Lung (tissue), 12 donors: ENCODE data around the gene C22orf39. TPM values are rescaled to one million over a fixed set of nuclear protein-coding genes. Genes with fewer than 3 reads are reported as not detected.

Experiments used
- ATAC-seq: fragments of 200-7000 bp; cut with Tn5 transposase; one replicate; pipeline ENCODE4 v1.9.1; 2020; ENCODE audit warnings: moderate number of reproducible peaks; ENCODE audit not compliant: insufficient read depth, low FRiP score
- DNase-seq, 3 donors: peaks; one replicate each; pipeline ENCODE4 v3.0.0-alpha.2; 2013 to 2017
- H3K27ac ChIP-seq, 2 donors: one replicate each; pipeline ENCODE4 v1.5.1; 2013; ENCODE audit warnings: mild to moderate bottlenecking in 2 of 2, moderate library complexity in 2 of 2, control low read depth in 1 of 2, inconsistent platforms in 1 of 2, low read depth in 1 of 2, low read length in 1 of 2
- H3K27me3 ChIP-seq, 3 donors: one replicate each; pipeline ENCODE4 v1.5.1; 2013; ENCODE audit warnings: low read length in 2 of 3; ENCODE audit not compliant: control insufficient read depth in 3 of 3, insufficient read depth in 3 of 3
- H3K36me3 ChIP-seq, 4 donors: one replicate each; pipeline ENCODE4 v1.5.1; 2013; ENCODE audit warnings: low read length in 4 of 4, mild to moderate bottlenecking in 1 of 4, moderate library complexity in 1 of 4; ENCODE audit not compliant: control insufficient read depth in 4 of 4, insufficient read depth in 4 of 4
- H3K4me1 ChIP-seq, 5 donors: one replicate each; pipeline ENCODE4 v1.5.1; 2013; ENCODE audit warnings: low read length in 5 of 5, mild to moderate bottlenecking in 2 of 5, moderate library complexity in 1 of 5; ENCODE audit not compliant: control insufficient read depth in 5 of 5, insufficient read depth in 5 of 5
- H3K4me3 ChIP-seq: one replicate; pipeline ENCODE4 v1.5.1; 2013; ENCODE audit warnings: mild to moderate bottlenecking, control low read depth, moderate library complexity
- H3K9ac ChIP-seq, 2 donors: one replicate each; pipeline ENCODE4 v1.5.1; 2013; ENCODE audit warnings: low read length in 2 of 2, control low read depth in 1 of 2; ENCODE audit not compliant: insufficient read depth in 1 of 2
- H3K9me3 ChIP-seq, 4 donors: one replicate each; pipeline ENCODE4 v1.5.1; 2013; ENCODE audit warnings: low read length in 3 of 4, mild to moderate bottlenecking in 1 of 4, moderate library complexity in 1 of 4; ENCODE audit not compliant: control insufficient read depth in 4 of 4, insufficient read depth in 3 of 4
- WGBS, 2 donors: extraction: QIAGEN DNeasy Blood & Tissue Kit; methylation state at CpG; one replicate each; pipeline ENCODE4 v1.1.7; 2013; 5-methylcytosine and 5-hydroxymethylcytosine counted together
- polyA plus RNA-seq, 2 donors: library from polyadenylated mRNA; stranded (reverse); fragments of 200-250 nt; gene quantifications; one replicate each; pipeline ENCODE4 v1.2.1, GENCODE V29; 2013
- total RNA-seq, 2 donors: library from RNA; depleted of rRNA in 1 of 2; stranded (reverse); fragments of >200 nt in 1 of 2; gene quantifications; one replicate each; pipeline ENCODE4 v1.2.1, GENCODE V29; 2014 to 2021
- TF ChIP-seq, protein P1 (sequence below): IDR thresholded peaks from 2 replicates; pipeline ENCODE4 v1.5.1; 2012; ENCODE audit warnings: mild to moderate bottlenecking; ENCODE audit errors: control extremely low read depth, extremely low read depth
- donor health status: control.
- donor health status: control.
- donor health status: Bipolar disorder and iron deficiency.
- donor health status: healthy.
- donor health status: DM: yes; HTN: yes; CAD: no.

Gene C22orf39
- total and polyA plus RNA-seq, 4 donors, result 24.2 to 39.9 (median 28.6) TPM

DNA sequence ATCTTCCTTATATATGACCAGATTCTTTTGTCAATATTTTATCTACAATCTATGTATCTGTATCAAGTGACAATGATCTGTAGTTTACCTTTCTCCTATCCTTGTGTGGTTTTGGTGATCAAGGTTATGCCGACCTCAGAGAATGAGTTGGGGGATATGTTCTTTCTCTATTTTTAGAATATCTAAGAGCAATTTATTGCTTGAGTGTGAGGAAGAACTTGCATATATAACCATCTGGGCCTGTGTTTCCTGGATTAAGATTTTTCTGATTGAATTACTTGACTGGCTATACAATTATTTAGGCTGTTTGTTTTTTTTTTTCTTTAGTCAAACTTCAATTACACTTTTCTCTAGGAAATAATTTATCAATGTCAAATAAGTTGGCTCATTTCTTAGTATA lies 14.0 kb upstream of the C22orf39 start:
- 95 to 98% methylated on average over 1 of the region's 1 CpG for WGBS, 2 donors
- DNase-seq, result no peak
- Histone ChIP-seq H3K4me3 (no peak overlapping the region), H3K4me1 (no peaks in the 10 kb centered on the region), H3K36me3 (peaks cover 14 to 33% (median 30%) of the 10 kb centered on the region in 4 donors), H3K27ac (no peak overlapping the region), H3K9ac (no peak overlapping the region), H3K27me3 (no peaks in the 10 kb centered on the region), H3K9me3 (no peaks in the 10 kb centered on the region)
- TF ChIP-seq, protein P1, sequence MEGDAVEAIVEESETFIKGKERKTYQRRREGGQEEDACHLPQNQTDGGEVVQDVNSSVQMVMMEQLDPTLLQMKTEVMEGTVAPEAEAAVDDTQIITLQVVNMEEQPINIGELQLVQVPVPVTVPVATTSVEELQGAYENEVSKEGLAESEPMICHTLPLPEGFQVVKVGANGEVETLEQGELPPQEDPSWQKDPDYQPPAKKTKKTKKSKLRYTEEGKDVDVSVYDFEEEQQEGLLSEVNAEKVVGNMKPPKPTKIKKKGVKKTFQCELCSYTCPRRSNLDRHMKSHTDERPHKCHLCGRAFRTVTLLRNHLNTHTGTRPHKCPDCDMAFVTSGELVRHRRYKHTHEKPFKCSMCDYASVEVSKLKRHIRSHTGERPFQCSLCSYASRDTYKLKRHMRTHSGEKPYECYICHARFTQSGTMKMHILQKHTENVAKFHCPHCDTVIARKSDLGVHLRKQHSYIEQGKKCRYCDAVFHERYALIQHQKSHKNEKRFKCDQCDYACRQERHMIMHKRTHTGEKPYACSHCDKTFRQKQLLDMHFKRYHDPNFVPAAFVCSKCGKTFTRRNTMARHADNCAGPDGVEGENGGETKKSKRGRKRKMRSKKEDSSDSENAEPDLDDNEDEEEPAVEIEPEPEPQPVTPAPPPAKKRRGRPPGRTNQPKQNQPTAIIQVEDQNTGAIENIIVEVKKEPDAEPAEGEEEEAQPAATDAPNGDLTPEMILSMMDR, result no peak
- ATAC-seq, result no peak

DNA sequence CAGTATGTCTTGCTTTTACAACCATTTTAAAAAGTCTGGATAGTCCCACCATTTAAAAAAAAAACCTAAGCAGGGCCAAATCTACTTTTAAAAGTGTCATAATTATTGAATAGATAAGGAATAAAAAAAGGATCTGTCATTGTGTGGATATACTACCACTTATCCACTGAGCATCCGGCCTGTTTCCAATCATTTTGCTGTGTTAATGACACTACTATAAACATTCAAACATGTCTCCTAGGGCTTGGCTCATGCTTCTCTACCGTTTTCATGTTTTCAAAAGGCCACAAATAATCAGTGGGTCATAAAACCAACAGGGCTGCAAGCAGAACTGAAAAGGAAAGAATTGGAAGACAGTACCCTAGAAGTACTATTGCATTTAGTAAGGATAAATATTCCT lies 12.5 kb upstream of the C22orf39 start:
- ATAC-seq (no peak), DNase-seq (peak in 2 of 3 donors; percentile 7 to 51)
- Histone ChIP-seq H3K4me3 (no peak overlapping the region), H3K9ac (no peak overlapping the region), H3K27ac (no peak overlapping the region), H3K9me3 (no peaks in the 10 kb centered on the region), H3K27me3 (no peaks in the 10 kb centered on the region), H3K4me1 (no peaks in the 10 kb centered on the region), H3K36me3 (peaks cover 23 to 39% (median 29%) of the 10 kb centered on the region in 4 donors)
- 77 to 90% methylated on average over 2 of the region's 2 CpGs for WGBS, 2 donors
- TF ChIP-seq, protein P1, result no peak

DNA sequence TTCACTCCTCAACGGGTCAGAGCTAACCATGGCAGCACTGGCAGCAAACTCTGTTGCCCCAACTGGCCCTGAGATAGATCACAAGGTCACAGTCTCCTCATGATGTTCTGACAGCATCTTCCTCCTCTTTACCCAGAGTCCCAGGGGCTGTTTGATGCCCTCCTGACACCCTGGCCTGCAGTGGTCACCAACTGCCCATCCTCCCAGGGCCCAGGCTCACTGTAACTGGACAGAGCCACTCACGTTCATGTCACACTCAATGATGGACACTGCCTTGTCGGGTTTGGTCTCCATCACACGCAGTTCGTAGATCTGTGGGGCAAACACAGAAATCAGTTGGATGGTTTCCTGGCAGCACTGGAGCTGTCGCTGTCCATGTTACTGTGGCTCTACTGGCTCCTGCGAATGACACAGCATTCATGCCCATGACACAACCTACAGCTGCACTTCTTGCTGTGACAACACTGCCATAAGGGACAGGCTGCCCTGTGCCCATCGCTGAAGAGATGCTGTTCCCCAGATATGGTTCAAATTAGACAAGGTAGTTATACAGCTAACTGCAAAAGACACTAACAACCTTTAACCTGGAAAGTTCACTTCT lies 10.4 kb upstream of the C22orf39 start:
- 95 to 97% methylated on average over 8 of the region's 8 CpGs for WGBS, 2 donors
- H3K9me3 ChIP-seq, result no peaks in the 10 kb centered on the region
- DNase-seq, result no peak
- no peaks in the 10 kb centered on the region for H3K4me1 ChIP-seq
- no peak overlapping the region for H3K4me3 ChIP-seq
- ATAC-seq, result no peak
- no peak overlapping the region for H3K27ac ChIP-seq
- H3K27me3 ChIP-seq, result no peaks in the 10 kb centered on the region
- peaks cover 21 to 45% (median 32%) of the 10 kb centered on the region in 4 donors for H3K36me3 ChIP-seq
- TF ChIP-seq, protein P1, result no peak
- no peak overlapping the region for H3K9ac ChIP-seq

DNA sequence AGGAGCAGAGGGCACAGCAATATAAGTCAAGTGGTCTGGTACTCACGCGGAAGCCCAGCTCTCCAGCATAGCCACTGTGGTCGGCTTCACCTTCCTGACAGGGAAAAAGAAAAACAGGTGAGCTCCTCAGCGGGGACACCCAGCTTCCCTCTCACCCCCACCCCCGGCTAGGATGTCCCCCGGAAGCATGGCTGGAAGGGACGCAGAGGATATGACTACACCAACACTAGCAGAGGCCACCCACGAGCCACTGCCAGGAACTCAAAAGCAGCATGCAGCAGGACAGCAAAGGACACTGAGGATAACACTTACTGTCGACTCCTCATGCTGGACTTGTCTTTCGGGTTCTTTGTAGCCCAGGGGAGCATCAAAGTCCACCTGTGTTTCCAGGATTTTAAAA lies 9.0 kb upstream of the C22orf39 start:
- ATAC-seq (no peak), DNase-seq (no peak)
- H3K4me3 ChIP-seq, result no peak overlapping the region
- H3K27me3 ChIP-seq, result no peaks in the 10 kb centered on the region
- 94 to 96% methylated on average over 10 of the region's 10 CpGs for WGBS, 2 donors
- no peaks in the 10 kb centered on the region for H3K9me3 ChIP-seq
- H3K36me3 ChIP-seq, result peaks cover 24 to 44% (median 34%) of the 10 kb centered on the region in 4 donors
- H3K4me1 ChIP-seq, result no peaks in the 10 kb centered on the region
- no peak overlapping the region for H3K9ac ChIP-seq
- H3K27ac ChIP-seq, result no peak overlapping the region
- TF ChIP-seq, protein P1, result no peak
